HG03066 (cell line): ENCODE results near the gene SEPTIN8.

Experiments
- ATAC-seq: cut with Tn5 transposase; IDR thresholded peaks from one replicate; pipeline ENCODE4 v1.9.1; 2021; ENCODE audit warnings: low read depth; ENCODE audit not compliant: unreplicated experiment

Gene SEPTIN8

GRCh38 chr5:132753135-132753987, 23.7 kb downstream of the SEPTIN8 start:
- ATAC-seq = no peak

DNA sequence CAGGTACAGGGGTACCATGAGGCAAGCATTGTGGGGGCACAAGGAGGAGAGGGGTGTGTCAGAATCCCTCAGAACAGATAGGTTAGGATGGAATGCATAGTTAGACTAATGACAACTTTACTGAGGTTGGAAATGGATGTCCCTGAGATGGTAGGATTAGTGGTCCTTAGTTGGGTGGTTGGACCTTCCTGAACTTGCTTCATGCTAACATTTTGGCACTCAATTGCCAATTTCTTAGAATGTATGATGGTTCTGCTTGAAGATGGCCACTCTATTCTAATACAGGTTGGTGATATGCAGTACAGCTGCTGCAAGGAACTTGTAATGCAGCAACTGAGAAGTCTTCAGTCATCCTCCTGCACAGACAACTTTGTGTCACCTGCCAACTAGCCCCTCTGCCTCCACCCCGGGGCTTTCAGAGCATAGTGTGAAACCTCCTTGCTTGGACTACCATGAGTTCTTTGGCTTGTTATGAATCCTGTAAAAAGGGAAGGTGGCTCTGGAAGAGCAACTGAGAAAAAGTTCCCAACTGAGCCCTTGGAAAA, 24.4 kb downstream of the SEPTIN8 start:
- no peak for ATAC-seq

- no peak for ATAC-seq
These were observed 25.0 kb downstream of the SEPTIN8 start for GRCh38 chr5:132751971-132752580.

GRCh38 chr5:132751444-132751843, 25.6 kb downstream of the SEPTIN8 start:
- peak; percentile 39 for ATAC-seq

DNA sequence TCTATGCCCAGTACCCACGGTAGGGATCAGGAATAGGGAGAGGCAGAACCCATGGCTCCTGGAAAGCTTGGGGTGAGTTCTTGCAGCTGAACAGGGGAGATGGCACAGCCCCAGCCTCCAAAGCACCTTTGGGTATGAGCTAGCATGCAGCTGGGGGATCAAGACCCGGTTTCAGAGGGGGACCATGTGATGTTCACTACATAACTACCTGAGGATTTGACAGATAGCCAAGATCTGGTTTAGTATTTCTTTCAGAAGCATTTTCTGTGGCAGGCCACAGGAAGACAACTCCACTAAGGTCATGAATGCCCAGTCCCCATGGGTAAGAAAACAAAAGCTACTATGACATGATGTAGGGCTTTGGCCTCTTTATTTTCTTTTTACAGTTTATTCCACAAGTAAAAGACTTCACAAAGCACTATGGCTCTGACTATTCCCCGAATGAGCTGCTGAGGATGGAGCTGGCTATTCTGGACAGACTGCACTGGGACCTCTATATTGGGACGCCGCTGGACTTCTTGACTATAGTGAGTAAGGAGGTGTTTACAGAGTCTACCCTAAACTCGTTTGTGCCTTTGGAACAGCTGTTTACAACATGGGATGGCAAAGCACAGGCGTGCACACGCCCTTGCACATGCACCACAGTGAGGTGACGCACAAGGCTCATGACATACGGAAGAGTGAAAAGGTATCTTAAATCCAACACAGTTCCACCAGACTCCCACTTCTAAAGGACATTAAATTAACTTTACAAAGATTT, 26.4 kb downstream of the SEPTIN8 start:
- peak; percentile 54 for ATAC-seq

GRCh38 chr5:132749506-132749905, 27.5 kb downstream of the SEPTIN8 start:
- no peak for ATAC-seq

GRCh38 chr5:132748522-132749000, 28.5 kb downstream of the SEPTIN8 start:
- no peak for ATAC-seq

DNA sequence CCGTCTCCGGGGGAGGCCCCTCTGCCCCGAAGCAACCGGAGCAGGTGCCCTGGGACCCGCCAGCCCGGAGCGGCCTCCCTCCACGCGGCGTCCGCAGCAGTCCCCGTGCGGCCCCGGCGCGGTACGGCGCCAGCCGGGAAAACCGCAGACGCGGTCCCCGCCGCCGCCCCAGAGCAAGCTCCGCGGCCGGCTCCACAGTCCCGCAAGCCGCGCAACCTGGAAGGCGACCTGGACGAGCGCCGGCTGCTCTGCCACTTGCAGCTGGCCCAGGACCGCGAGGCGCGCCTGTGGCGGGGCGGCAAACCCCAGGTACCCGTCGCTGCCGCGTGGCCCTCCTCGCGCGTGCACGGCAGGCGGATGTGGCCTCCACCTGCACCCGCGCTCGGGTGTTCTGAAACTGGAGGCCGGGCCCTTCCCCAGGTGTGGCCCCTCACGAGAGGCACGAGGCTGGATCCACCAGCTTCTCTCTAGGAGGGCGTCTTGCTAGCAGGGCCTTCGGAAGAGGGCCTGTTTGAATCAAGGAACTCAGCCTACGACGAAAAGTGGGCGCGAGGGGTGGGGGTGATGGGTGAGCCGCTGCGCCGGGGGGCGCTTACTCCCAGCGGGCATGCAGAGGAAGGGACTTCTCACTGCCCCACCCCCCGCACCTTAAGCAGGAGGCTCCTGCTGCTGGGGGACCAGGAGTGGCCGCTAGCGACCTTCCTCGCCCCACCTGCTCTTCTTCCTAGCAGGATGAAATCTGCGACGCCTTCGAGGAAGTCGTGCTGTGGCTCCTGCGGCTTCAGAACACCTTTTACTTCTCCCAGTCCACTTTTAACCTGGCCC, 29.2 kb downstream of the SEPTIN8 start:
- ATAC-seq = no peak

DNA sequence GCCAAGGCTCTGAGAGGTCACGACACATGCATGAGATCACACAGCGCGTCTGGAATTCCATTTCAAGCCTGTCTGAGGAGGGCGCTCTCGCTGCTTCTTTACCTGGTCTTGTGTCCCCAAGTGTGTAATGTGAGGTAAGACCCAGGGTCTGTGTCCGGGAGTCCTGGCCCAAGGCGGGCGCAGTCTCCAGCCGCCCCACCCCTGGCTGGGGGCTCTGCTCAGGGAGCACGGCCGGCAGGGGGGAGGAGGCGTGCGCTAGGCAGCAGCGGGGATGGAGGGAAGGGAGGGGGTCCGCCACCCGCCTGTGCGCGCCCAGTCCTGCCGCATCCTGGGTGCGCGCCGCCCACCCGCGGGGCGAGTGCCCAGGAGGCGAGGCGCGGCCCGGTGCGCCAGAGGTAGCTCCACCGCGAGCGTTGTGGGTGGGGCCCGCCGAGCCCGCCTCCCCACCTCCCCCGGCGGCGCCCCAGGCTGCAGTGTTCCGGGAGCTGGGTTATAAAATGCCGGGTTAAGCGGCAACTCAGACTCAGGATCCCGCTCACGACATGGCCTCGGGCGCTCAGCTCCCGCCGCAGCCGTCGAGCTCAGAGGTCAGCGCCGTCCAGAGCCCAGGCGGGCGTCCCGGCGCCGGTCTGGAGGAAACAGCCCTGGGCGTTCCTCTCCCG, 30.0 kb downstream of the SEPTIN8 start, which contains the start of gene CCNI2:
CCNI2 (plus strand) TSS at position 473 of the 662 bp plus-strand sequence; CDS start at position 543, 70 bp downstream.
- no peak for ATAC-seq

DNA sequence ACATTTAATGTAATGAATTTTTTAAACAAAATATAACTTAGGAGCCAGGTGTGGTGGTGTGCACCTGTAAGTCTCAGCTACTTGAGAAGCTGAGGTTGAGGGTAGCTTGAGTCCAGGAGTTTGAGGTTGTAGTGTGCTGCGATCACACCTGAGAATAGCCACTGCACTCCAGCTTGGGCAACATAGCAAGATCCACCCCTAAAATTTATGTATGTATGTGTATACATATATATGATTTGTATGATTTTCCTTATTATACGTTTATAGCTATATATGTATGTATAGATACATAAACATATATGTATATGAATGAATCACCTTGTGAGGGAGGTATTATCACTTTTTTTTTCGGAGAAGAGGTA, 30.5 kb downstream of the SEPTIN8 start:
- ATAC-seq = no peak

GRCh38 chr5:132744659-132745058, 32.4 kb downstream of the SEPTIN8 start:
- ATAC-seq = no peak

DNA sequence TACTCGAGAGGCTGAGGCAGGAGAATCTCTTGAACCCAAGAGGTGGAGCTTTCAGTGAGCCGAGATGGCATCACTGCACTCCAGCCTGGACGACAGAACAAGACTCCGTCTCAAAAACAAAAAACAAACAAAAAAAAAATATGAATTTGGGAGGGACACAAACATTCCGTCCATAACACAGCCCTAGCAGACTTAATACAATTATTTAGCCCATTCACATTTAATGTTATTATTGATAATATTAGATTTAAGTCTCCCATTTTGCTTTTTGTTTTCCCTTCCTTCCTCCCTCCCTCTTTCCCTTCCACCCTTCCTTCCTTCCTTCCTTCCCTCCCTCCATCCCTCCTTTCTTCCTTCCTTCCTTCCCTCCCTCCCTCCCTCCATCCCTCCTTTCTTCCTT, 34.4 kb downstream of the SEPTIN8 start:
- ATAC-seq = no peak

- no peak for ATAC-seq
These were observed 34.9 kb downstream of the SEPTIN8 start for GRCh38 chr5:132742158-132742557.

- ATAC-seq = no peak
These were observed 37.8 kb downstream of the SEPTIN8 start for GRCh38 chr5:132739232-132739631.

DNA sequence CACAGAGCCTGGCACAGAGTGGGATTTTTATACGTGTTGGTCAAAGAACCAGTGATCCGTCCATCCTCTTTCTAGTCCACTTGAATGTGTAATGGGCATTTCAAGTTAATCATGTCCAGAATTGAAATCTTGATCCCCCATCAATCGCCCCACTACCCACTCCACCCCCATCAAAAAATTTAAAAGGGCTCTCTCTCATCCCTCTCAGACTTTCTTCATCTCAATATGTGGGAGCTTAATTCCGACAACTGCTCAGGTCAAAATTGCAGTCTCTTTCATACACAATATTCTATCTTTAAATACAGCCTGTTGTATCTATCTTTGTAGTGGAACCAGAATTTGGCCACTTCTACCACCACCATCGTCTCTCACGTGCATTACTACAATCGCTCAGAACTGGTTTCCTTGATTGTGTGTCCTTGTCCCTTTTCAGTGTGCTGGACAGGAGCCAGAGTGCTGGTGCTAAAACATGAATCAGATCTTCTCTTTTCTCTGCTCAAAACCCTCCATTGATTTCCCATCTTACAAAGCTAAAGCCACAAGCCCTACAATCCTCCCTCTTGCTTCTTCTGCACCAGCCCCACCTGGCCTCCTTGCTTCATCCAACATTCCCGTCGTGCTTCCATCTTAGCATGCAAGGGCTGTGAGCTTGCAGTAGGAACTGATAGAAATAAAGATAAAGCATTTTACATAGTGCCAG, 38.9 kb downstream of the SEPTIN8 start:
- ATAC-seq = no peak

DNA sequence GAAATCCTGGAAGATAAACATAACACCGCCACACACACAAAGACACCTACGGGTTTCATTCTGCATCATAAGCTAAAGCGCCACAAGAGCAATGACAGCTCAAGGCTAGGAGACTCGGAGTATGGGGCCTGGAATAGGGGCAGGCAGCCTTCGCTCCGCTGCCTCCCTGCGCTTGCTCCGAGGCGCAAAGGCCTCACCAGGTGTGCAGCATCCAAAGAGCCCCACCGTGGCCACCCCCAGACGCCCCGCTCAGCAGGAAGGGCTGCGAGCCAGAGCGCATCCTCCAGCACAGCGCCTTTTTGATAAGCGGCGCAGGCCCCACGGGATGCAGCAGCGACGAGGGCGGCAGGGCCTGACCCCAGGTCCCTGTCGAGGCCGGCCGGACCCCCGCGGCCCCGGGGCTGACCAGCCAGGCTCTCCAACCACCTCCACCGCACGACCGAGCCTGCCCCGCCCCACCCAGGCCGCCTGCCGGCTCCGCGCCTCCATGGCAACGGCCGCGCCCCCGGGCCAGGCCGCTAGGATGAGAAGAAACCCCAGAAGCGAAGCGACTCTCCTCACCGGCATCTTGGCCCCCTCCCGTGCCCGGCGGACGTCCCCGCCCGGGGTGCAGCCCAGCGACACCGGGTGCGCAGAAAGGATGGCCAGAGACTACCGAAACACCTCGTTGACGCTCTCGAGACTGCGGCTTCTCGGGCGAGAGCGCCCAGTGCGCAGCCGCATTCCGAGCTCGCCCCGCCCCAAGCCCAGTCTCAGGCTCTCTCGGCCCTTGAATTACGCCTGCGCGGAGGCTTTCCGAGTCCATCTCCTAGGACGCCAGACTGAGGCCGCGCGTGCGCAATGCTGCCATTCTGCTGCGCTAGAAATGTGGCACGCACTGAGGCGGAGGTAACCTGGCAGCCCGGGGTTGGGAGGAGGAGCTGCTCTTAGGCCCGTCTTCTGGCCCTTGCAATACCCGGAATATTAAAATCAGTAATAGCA, 39.9 kb downstream of the SEPTIN8 start, which contains the start of gene KIF3A:
KIF3A (minus strand) TSS at position 694 of the 981 bp plus-strand sequence; CDS start at position 567, 127 bp downstream.
- ATAC-seq = peak; percentile 91

DNA sequence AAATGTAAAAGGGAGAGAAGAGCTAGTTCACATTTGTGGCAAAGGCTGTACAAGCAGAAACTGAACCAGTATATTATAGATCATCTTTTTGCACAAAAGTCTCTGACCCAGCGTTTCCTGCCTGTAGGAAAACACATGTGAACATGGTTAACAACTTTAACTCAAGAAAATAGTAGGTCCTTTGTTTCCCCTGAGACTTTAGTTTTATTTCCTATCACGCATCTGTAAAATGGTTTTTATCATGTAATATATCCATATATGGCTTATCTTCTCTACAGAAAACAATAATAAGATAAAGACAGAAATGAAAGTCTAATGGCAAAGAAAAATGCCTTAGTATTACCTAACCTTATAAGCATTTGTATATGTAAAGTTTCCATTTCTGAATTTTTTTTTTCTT, 42.4 kb downstream of the SEPTIN8 start:
- ATAC-seq = no peak
